NCI-H2107 (cell line): ENCODE measurements around the gene C1QTNF1.

Experiments
- DNase-seq: peaks from one replicate; lab custom pipeline; 2025; lab: John Stamatoyannopoulos, UW

C1QTNF1 gene

DNA sequence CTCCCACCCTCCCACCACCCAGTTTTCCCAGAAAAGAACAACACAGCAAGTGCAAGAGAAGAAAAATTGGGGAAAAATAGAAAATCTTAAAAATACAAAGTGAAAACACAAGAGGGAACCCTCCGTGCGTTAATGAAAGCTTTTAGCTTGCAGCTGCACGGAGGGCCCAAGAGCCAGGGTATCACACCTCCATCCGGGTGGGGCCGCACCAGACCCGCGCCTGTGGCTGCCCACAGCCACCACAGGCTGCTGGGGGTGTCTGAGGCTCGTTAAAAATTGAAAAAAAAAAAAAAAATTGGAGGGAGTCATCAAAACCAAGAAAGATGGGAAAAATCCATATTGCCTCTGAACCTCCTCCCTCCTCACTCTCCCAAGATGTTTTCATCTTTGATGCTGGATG lies 69.3 kb downstream of the C1QTNF1 start:
- DNase-seq = no peak

- no peak for DNase-seq
Measured at GRCh38 chr17:79094261-79094660, 70.3 kb downstream of the C1QTNF1 start.

GRCh38 chr17:79095345-79096055 lies 71.5 kb downstream of the C1QTNF1 start:
- peak; percentile 75 for DNase-seq

DNA sequence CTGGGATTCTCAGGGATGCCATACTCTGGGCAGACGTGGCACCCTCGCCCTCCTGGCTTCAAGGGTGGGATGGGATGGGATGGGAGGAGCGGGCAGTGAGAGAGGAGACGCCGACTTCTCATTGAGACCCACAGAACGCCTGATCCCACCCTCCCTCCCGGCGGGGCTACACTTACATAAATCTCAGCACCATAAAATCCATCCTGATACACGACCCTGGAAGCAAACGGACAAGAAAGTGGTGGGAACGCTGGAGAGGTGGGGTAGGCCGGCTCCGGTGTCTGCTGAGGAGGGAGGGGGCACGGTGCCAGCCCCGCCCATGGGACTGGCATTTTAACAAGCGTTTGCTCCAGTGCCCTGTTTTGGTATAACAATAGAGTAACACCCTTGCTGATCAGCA lies 72.5 kb downstream of the C1QTNF1 start:
- no peak for DNase-seq

- DNase-seq = no peak
Measured at GRCh38 chr17:79097226-79098055, 73.5 kb downstream of the C1QTNF1 start.

DNA sequence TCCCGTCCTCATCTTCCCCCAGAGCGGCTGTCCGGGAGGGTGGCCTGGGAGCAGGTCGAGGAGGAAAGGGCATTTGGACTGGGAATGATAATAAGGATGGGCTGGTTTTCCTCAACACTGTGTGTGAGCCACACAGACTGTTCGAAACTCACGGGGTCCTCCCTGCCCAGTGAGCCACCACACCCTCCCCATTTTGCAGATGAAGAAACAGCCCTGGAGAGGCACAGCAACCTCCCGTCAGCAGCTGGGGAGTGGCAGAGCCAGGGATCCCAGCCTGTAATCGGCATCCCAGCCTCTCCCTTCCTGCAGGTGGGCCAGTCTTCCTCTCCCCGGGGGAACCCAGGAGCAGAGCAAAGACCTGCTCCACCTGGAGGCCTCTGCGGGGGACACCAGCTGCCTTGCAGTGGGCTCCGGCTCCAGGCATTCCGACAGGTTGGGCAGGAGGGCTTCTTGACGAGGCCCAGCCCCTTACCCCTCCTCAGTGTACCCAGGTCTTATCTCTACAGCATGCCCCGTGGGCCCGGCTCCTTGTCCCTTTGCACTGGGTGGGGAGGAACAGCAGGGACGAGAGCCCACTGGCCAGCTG lies 74.4 kb downstream of the C1QTNF1 start:
- DNase-seq = no peak
